Breast epithelium (tissue), 4 donors: ENCODE results near the gene SCARF2. TPM values are rescaled to one million over a fixed set of nuclear protein-coding genes. Genes with fewer than 3 reads are reported as not detected.
A peak's percentile ranks its signal among the peaks of the same experiment; 100 is the strongest.
"Not testable (repeated sequence)": the region's sequence is repeated elsewhere in the genome, so short reads cannot be mapped to it uniquely, and the experiment has no call there.

Experiments
- DNase-seq, 2 donors: peaks; one replicate each; pipeline ENCODE4 v3.0.0-alpha.2; 2019; ENCODE audit warnings: low spot score in 2 of 2
- H3K27ac ChIP-seq, 2 donors: fragments of 200-600 bp; sonication (generic) in 1 of 2; one replicate each; pipeline ENCODE4 v1.5.1; 2016 to 2019; ENCODE audit warnings: mild to moderate bottlenecking in 1 of 2
- H3K27me3 ChIP-seq, 2 donors: fragments of 200-600 bp; sonication (generic) in 1 of 2; one replicate each; pipeline versions ENCODE4 v1.5.1 to v1.6.0; 2017 to 2019; ENCODE audit warnings: control low read depth in 1 of 2, mild to moderate bottlenecking in 1 of 2
- H3K36me3 ChIP-seq: fragments of 200-600 bp; one replicate; pipeline ENCODE4 v1.5.1; 2019
- H3K4me1 ChIP-seq, 2 donors: fragments of 200-600 bp; sonication (generic); one replicate each; pipeline ENCODE4 v1.5.1; 2016 to 2019; ENCODE audit warnings: control low read depth in 1 of 2
- H3K4me3 ChIP-seq, 3 donors: fragments of 200-600 bp; sonication (generic); 1 replicate in 2 of 3; 2 replicates in 1 of 3; pipeline ENCODE4 v1.5.1; 2016 to 2019; ENCODE audit warnings: mild to moderate bottlenecking in 3 of 3, moderate library complexity in 2 of 3
- H3K9me3 ChIP-seq, 2 donors: fragments of 200-600 bp; sonication (generic) in 1 of 2; one replicate each; pipeline ENCODE4 v1.5.1; 2016 to 2019; ENCODE audit warnings: control low read depth in 1 of 2
- POLR2A ChIP-seq: fragments of 450-650 bp; IDR thresholded peaks from one replicate; pipeline ENCODE4 v1.6.1; 2016; ENCODE audit warnings: antibody characterized with exemption, mild to moderate bottlenecking, moderate library complexity
- POLR2AphosphoS5 ChIP-seq, 3 donors: sonication (generic); formaldehyde crosslinking; IDR thresholded peaks; one replicate each; pipeline ENCODE4 v1.6.1; 2017; ENCODE audit warnings: antibody characterized with exemption in 3 of 3
- intact Hi-C: fragments of 100-400 bp; cut with DNase I; formaldehyde crosslinking; loops from one replicate; pipeline ENCODE4 v1.15.1; 2023; ENCODE audit warnings: low total_unique reads
- total RNA-seq, 3 donors: library from RNA; depleted of rRNA; stranded (reverse); fragments of >200 nt; gene quantifications; one replicate each; pipeline ENCODE4 v1.1.0, GENCODE V29; 2016
- TF ChIP-seq, protein P1 (sequence below), 3 donors: fragments of 450-650 bp; IDR thresholded peaks; one replicate each; pipeline ENCODE4 v1.5.1; 2016 to 2017; ENCODE audit warnings: antibody characterized with exemption in 3 of 3, mild to moderate bottlenecking in 3 of 3, moderate library complexity in 3 of 3

SCARF2 gene
- total RNA-seq, 3 donors from 2014 or later: 5.3 to 14.7 (median 12.3) TPM

- Histone ChIP-seq H3K4me1 (no peaks in the 10 kb centered on the region), H3K36me3 (no peaks in the 10 kb centered on the region), H3K27ac (no peak overlapping the region), H3K9me3 (no peaks in the 10 kb centered on the region), H3K27me3 (no peaks in the 10 kb centered on the region), H3K4me3 (no peak overlapping the region)
- TF ChIP-seq POLR2AphosphoS5 (IDR thresholded peaks at IDR 0.05) (no peak), POLR2A (no peak)
- TF ChIP-seq, protein P1, sequence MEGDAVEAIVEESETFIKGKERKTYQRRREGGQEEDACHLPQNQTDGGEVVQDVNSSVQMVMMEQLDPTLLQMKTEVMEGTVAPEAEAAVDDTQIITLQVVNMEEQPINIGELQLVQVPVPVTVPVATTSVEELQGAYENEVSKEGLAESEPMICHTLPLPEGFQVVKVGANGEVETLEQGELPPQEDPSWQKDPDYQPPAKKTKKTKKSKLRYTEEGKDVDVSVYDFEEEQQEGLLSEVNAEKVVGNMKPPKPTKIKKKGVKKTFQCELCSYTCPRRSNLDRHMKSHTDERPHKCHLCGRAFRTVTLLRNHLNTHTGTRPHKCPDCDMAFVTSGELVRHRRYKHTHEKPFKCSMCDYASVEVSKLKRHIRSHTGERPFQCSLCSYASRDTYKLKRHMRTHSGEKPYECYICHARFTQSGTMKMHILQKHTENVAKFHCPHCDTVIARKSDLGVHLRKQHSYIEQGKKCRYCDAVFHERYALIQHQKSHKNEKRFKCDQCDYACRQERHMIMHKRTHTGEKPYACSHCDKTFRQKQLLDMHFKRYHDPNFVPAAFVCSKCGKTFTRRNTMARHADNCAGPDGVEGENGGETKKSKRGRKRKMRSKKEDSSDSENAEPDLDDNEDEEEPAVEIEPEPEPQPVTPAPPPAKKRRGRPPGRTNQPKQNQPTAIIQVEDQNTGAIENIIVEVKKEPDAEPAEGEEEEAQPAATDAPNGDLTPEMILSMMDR (IDR thresholded peaks at IDR 0.05): no peak
- intact Hi-C loops: no loop called here
- DNase-seq: no peak
Observed at GRCh38 chr22:20456722-20457076, 19.1 kb upstream of the SCARF2 start.

DNA sequence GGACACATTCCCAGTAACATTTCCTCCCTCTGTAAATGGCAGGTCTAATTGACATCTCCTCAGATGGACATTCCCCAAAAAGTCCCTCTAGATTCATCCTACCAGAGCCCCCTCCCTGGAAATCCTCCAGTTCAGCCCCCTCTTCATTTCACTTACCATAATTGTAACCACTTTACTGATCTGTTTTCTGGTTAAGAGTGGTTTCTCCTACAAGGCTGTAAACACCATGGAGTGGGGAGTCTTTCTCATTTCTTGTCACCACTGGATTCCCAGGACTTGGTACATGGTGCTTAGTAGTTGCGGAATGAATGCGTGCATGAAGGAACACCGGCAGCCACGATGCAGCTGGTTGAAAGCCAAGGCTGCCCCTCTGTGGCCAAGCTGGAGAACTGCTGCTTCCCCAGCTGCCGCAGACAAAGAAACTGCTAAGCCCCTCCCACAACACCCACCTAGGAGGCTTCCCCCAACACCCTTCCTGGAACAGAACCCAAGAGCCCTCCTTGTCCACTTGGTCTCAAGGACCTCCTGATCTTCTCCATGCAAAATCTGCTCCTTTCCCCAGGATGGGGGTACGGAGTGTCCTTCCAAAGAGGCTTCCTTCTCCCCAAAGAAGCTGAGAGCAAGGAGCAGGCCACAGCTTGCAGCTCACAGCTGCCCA, 18.6 kb upstream of the SCARF2 start:
- H3K27me3 ChIP-seq: no peaks in the 10 kb centered on the region
- no peak overlapping the region for H3K4me3 ChIP-seq
- TF ChIP-seq, protein P1 (IDR thresholded peaks at IDR 0.05): peak; percentile 56 to 88 (median 87)
- TF ChIP-seq POLR2A: no peak
- H3K36me3 ChIP-seq: no peaks in the 10 kb centered on the region
- no peak overlapping the region for H3K27ac ChIP-seq
- no peaks in the 10 kb centered on the region for H3K9me3 ChIP-seq
- intact Hi-C loops: no loop called here
- H3K4me1 ChIP-seq: no peaks in the 10 kb centered on the region
- DNase-seq: peak in 1 of 2 donors; percentile 66

- Histone ChIP-seq H3K27me3 (no peaks in the 10 kb centered on the region), H3K36me3 (no peaks in the 10 kb centered on the region), H3K4me1 (no peaks in the 10 kb centered on the region), H3K4me3 (no peak overlapping the region), H3K9me3 (no peaks in the 10 kb centered on the region), H3K27ac (no peak overlapping the region)
- intact Hi-C loops: no loop called here
- TF ChIP-seq, protein P1 (IDR thresholded peaks at IDR 0.05): no peak
- TF ChIP-seq POLR2A (no peak), POLR2AphosphoS5 (IDR thresholded peaks at IDR 0.05) (no peak)
- no peak for DNase-seq
Observed at GRCh38 chr22:20455709-20456063, 18.1 kb upstream of the SCARF2 start.

DNA sequence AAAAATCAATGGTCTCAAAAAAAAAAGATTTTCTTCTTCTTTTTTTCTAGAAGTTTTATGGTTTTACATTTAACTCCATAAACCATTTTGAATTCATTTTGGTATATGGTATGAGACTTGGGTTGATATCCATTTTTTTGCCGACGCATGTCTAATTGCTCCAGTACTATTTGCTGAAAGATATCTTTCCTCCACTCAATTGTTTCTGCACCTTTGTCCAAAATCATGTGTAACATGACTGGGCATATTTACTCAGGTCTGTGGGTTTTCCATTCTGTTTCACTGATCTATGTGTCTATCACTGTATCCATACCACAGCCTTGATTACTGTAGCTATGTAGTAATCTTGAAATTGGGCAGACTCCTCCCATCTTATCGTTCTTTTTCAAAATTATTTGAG, 15.6 kb upstream of the SCARF2 start:
- Histone ChIP-seq H3K27ac (no peak overlapping the region), H3K27me3 (no peaks in the 10 kb centered on the region), H3K9me3 (no peaks in the 10 kb centered on the region), H3K4me3 (no peak overlapping the region), H3K4me1 (no peaks in the 10 kb centered on the region), H3K36me3 (no peaks in the 10 kb centered on the region)
- intact Hi-C loops: no loop called here
- TF ChIP-seq POLR2A (no peak), POLR2AphosphoS5 (IDR thresholded peaks at IDR 0.05) (no peak)
- TF ChIP-seq, protein P1 (IDR thresholded peaks at IDR 0.05): no peak
- DNase-seq: no peak

DNA sequence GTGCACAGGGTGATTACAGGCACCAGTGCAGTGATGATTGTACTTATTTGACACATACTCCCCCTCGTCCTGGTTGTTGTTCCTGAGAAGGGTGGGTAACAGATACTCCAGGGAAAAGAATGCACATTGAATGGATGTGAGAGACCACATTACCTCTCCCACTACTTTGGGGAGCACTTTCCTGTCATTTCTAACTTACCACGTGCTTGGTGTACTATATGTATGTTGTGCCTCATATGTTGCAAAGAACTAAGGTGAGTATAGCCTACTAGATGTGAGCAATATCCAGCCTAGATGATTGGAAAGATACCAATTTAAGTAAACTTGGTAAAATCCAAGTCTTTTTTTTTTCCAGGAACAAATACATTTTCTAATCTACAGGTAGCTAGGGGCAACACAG, 14.3 kb upstream of the SCARF2 start:
- Histone ChIP-seq H3K9me3 (no peaks in the 10 kb centered on the region), H3K4me3 (no peak overlapping the region), H3K36me3 (no peaks in the 10 kb centered on the region), H3K27ac (no peak overlapping the region), H3K4me1 (no peaks in the 10 kb centered on the region), H3K27me3 (no peaks in the 10 kb centered on the region)
- no peak for DNase-seq
- intact Hi-C loops: no loop called here
- TF ChIP-seq POLR2A (no peak), POLR2AphosphoS5 (IDR thresholded peaks at IDR 0.05) (no peak)
- TF ChIP-seq, protein P1 (IDR thresholded peaks at IDR 0.05): no peak

- H3K4me1 ChIP-seq: not testable (repeated sequence)
Observed at GRCh38 chr22:20451129-20451778, 13.6 kb upstream of the SCARF2 start.

More at GRCh38 chr22:20451129-20451778, 13.6 kb upstream of the SCARF2 start:
- intact Hi-C loops, H3K27ac ChIP-seq, H3K27me3 ChIP-seq, DNase-seq, H3K9me3 ChIP-seq, H3K4me3 ChIP-seq, H3K36me3 ChIP-seq: not testable (repeated sequence)
